Measurements from ENCODE around the gene ST3GAL4.

DNA sequence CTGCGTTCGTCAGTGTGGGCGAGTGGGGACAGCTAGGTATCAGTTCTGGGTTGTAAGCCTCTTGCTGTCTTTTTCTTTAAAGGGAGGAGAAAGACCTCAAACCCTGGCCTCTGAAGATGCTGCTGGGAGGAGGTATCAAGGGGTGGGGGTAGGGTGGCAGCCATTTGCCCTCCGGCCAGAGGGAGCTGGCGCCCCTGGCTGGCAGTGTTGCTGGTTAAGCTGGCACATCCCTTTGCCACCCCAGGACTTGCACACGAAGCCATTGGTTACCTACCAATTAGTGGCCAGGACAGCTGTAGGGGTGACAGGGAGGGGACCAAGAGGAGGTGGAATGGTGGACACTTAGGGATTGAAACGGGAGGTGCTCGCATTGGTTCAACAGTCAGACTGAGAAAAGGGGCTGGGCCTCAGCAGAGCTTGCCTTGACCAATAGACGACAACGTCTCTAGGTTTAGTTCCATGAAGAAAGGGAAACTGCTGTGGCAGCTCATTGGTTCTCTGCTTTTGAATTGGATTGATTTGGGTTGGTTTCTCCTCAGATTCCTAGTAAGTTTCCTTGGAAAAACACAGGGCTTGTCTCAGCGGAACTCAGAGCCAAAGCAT, 77.9 kb downstream of the ST3GAL4 start:
- TF ChIP-seq CTCF (conservative IDR thresholded peaks at IDR 0.05; ENCODE audit: low read length) = no peak
- TF ChIP-seq EZH2phosphoT487 (IDR thresholded peaks at IDR 0.05; ENCODE audit: borderline replicate concordance) = no peak
